Hepatocyte (in vitro differentiated cells): ENCODE results near the gene TCF12. TPM values are rescaled to one million over a fixed set of nuclear protein-coding genes. Genes with fewer than 3 reads are reported as not detected.

Experiments used
- DNase-seq: peaks from one replicate; pipeline ENCODE4 v3.0.0-alpha.2; 2016; ENCODE audit warnings: low spot score
- H2AFZ ChIP-seq: fragments of 200-600 bp; sonication (generic); 2 replicates; pipeline ENCODE4 v1.6.0; 2016; ENCODE audit warnings: antibody characterized with exemption, mild to moderate bottlenecking
- H3K27ac ChIP-seq: fragments of 200-600 bp; sonication (generic); 2 replicates; pipeline ENCODE4 v1.5.1; 2016; ENCODE audit warnings: mild to moderate bottlenecking
- H3K27me3 ChIP-seq: fragments of 200-600 bp; sonication (generic); 2 replicates; pipeline ENCODE4 v1.6.1; 2016
- H3K36me3 ChIP-seq: fragments of 200-600 bp; sonication (generic); replicated peaks from 2 replicates; pipeline ENCODE4 v1.5.1; 2016; ENCODE audit warnings: low read depth; ENCODE audit not compliant: insufficient read depth
- H3K4me1 ChIP-seq: fragments of 200-600 bp; sonication (generic); 2 replicates; pipeline ENCODE4 v1.5.1; 2016; ENCODE audit warnings: mild to moderate bottlenecking, moderate library complexity; ENCODE audit not compliant: insufficient read depth
- H3K4me2 ChIP-seq: fragments of 200-600 bp; sonication (generic); 2 replicates; pipeline ENCODE4 v1.6.0; 2016
- H3K4me3 ChIP-seq: fragments of 200-600 bp; sonication (generic); 2 replicates; pipeline ENCODE4 v1.5.1; 2016; ENCODE audit warnings: mild to moderate bottlenecking
- H3K79me2 ChIP-seq: fragments of 200-600 bp; sonication (generic); 2 replicates; pipeline ENCODE4 v1.6.0; 2017; ENCODE audit warnings: mild to moderate bottlenecking
- H3K9me2 ChIP-seq: fragments of 200-600 bp; sonication (generic); replicated peaks from 2 replicates; pipeline ENCODE4 v1.6.0; 2017; ENCODE audit warnings: mild to moderate bottlenecking; ENCODE audit not compliant: insufficient read depth
- H3K9me3 ChIP-seq: fragments of 200-600 bp; sonication (generic); 2 replicates; pipeline ENCODE4 v1.5.1; 2016; ENCODE audit warnings: low read depth, mild to moderate bottlenecking
- H4K20me1 ChIP-seq: fragments of 200-600 bp; sonication (generic); 2 replicates; pipeline ENCODE4 v1.6.0; 2016; ENCODE audit warnings: mild to moderate bottlenecking; ENCODE audit not compliant: insufficient read depth, poor library complexity, severe bottlenecking
- EZH2 ChIP-seq: fragments of 200-600 bp; sonication (generic); IDR thresholded peaks from 2 replicates; pipeline ENCODE4 v1.6.1; 2016; ENCODE audit warnings: antibody characterized with exemption, mild to moderate bottlenecking, borderline replicate concordance
- EZH2phosphoT487 ChIP-seq: fragments of 200-600 bp; sonication (generic); IDR thresholded peaks from one replicate; pipeline ENCODE4 v1.6.1; 2018; ENCODE audit warnings: antibody characterized with exemption, mild to moderate bottlenecking, low read depth, moderate library complexity; ENCODE audit not compliant: unreplicated experiment, severe bottlenecking
- WGBS: methylation state at CpG from one replicate; pipeline ENCODE4 v1.1.6; 2016; ENCODE audit warnings: low lambda C conversion rate; ENCODE audit errors: missing lambda C conversion rate; 5-methylcytosine and 5-hydroxymethylcytosine counted together
- polyA plus RNA-seq: library from polyadenylated mRNA; unstranded; fragments of >200 nt; fragmentation: Nextera tagmentation; extraction: Ambion mirVana; gene quantifications from 2 replicates; pipeline ENCODE4 v1.2.1, GENCODE V29; 2016
- total RNA-seq: library from RNA; depleted of rRNA; stranded (reverse); fragments of >200 nt; gene quantifications from 2 replicates; pipeline ENCODE4 v1.2.3, GENCODE V29; 2014
- TF ChIP-seq, protein P1 (sequence below): fragments of 200-600 bp; sonication (generic); IDR thresholded peaks from 2 replicates; pipeline ENCODE4 v1.5.1; 2016; ENCODE audit warnings: antibody characterized with exemption, mild to moderate bottlenecking; ENCODE audit not compliant: poor library complexity

TCF12 gene
- total and polyA plus RNA-seq, 2 experiments from 2014 or later = 42.0 to 93.2 TPM

DNA sequence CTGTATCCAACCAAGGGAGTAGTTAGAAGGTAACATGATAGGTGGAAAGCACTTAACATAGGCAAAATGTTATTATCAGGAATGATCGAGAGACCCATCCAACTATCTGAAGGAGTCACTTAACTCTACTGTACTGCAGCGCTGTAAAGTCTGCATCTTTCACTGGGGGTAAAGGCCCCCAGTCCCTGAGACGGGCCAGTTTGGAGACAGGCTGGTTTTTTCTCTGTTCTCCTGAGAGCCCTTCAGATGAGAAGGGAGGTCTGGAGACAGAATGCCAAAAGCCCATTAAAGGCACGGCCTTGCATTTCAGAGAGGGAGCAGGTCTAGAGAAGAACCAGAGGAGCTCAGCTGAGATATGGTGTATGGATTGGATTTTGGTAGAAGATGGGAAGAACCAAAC, 386.6 kb downstream of the TCF12 start:
- Histone ChIP-seq H3K79me2 (no peaks in the 10 kb centered on the region), H3K9me2 (no peaks in the 10 kb centered on the region), H3K4me2 (no peak overlapping the region), H3K9me3 (no peaks in the 10 kb centered on the region), H4K20me1 (no peaks in the 10 kb centered on the region), H3K36me3 (no peaks in the 10 kb centered on the region), H3K4me1 (peaks cover 20% of the 10 kb centered on the region), H3K27me3 (no peaks in the 10 kb centered on the region), H3K27ac (no peak overlapping the region), H3K4me3 (no peak overlapping the region), H2AFZ (no peak overlapping the region)
- TF ChIP-seq, protein P1, sequence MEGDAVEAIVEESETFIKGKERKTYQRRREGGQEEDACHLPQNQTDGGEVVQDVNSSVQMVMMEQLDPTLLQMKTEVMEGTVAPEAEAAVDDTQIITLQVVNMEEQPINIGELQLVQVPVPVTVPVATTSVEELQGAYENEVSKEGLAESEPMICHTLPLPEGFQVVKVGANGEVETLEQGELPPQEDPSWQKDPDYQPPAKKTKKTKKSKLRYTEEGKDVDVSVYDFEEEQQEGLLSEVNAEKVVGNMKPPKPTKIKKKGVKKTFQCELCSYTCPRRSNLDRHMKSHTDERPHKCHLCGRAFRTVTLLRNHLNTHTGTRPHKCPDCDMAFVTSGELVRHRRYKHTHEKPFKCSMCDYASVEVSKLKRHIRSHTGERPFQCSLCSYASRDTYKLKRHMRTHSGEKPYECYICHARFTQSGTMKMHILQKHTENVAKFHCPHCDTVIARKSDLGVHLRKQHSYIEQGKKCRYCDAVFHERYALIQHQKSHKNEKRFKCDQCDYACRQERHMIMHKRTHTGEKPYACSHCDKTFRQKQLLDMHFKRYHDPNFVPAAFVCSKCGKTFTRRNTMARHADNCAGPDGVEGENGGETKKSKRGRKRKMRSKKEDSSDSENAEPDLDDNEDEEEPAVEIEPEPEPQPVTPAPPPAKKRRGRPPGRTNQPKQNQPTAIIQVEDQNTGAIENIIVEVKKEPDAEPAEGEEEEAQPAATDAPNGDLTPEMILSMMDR = no peak
- no peak for TF ChIP-seq EZH2
- TF ChIP-seq EZH2phosphoT487 = no peak
- 89% methylated on average over 4 of the region's 4 CpGs for WGBS
- no peak for DNase-seq

DNA sequence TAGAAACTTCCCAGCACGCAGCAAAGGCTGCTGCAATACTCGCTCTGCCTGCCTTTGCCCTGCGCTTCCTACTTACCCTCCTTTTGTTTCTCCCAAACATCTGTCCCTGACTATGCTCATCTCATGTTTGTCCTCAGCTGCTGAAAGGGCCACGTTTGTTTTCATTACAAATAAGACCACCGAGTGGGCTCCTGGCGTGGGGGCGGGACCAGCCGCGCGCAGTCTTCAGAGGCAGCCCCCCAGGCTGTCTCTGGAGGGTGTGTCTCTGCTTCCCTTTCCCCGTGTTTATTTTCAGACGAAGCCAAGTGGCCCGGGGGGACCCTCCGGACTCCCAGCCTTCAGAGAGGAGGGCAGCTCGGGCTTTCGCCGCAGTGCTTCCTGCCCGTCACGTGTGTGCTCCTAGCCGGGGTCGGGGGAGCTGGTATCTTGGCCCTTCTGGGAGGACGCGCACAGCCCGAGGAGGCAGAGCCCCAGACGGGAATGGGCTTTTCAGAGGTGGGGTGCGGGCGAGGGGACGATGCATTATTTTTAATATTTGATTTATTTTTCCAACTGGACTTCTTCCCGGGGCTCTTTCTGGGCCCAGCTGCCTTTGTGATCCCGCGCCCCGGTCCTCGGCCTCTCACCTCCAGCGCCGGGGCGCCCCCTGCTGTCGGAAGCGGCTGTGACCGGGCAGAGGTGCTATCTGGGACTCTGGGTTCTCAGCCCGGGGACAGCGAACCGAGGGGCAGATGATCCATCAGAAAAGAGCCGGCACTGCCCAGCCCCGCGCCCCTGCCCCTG, 387.9 kb downstream of the TCF12 start:
- Histone ChIP-seq H3K27ac (peak overlapping the region; percentile 75), H3K9me2 (no peaks in the 10 kb centered on the region), H3K4me3 (peak overlapping the region; percentile 18), H3K4me2 (peak overlapping the region; percentile 93), H3K9me3 (no peaks in the 10 kb centered on the region), H3K27me3 (no peaks in the 10 kb centered on the region), H4K20me1 (no peaks in the 10 kb centered on the region), H2AFZ (peak overlapping the region; percentile 92), H3K36me3 (no peaks in the 10 kb centered on the region), H3K79me2 (no peaks in the 10 kb centered on the region), H3K4me1 (peaks cover 25% of the 10 kb centered on the region)
- DNase-seq = peak; percentile 90
- no peak for TF ChIP-seq EZH2phosphoT487
- no peak for TF ChIP-seq EZH2
- TF ChIP-seq, protein P1 = peak; percentile 82
- WGBS = 6% methylated on average over 42 of the region's 45 CpGs

DNA sequence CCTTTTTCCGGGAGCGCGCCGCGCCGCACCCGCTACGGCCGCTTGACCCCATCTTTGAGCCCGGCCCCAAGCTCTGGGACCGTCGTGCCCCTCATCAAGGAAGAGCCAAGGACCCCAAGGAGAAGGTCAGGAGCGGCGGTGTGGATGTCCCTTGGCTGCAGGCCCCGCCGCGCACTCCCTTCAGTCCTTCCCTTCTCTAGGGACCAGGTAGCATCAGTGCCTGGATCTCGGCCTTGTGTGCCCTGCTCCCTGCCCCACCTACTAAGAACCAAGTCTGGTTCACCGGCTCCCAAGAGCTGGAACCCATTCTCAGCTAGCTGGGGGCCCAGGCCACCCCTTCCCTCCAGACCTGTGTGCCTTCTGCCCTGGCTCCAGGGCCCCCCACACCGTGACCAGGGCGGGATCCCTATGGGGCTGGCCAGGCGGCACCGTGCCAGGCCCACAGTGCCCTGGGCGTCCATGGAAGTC, 388.5 kb downstream of the TCF12 start:
- no peaks in the 10 kb centered on the region for H4K20me1 ChIP-seq
- H3K9me2 ChIP-seq = no peaks in the 10 kb centered on the region
- peak overlapping the region; percentile 93 for H3K4me2 ChIP-seq
- H3K36me3 ChIP-seq = no peaks in the 10 kb centered on the region
- TF ChIP-seq, protein P1 = no peak
- TF ChIP-seq EZH2 = no peak
- no peak for TF ChIP-seq EZH2phosphoT487
- H3K27ac ChIP-seq = peak overlapping the region; percentile 75
- DNase-seq = no peak
- H3K27me3 ChIP-seq = no peaks in the 10 kb centered on the region
- peak overlapping the region; percentile 92 for H2AFZ ChIP-seq
- H3K9me3 ChIP-seq = no peaks in the 10 kb centered on the region
- H3K4me1 ChIP-seq = peaks cover 30% of the 10 kb centered on the region
- H3K4me3 ChIP-seq = no peak overlapping the region
- no peaks in the 10 kb centered on the region for H3K79me2 ChIP-seq
- WGBS = 64% methylated on average over 16 of the region's 24 CpGs
